Measurements from ENCODE around the gene MICAL2.
A peak's percentile ranks its signal among the peaks of the same experiment; 100 is the strongest.

MICAL2 gene

DNA sequence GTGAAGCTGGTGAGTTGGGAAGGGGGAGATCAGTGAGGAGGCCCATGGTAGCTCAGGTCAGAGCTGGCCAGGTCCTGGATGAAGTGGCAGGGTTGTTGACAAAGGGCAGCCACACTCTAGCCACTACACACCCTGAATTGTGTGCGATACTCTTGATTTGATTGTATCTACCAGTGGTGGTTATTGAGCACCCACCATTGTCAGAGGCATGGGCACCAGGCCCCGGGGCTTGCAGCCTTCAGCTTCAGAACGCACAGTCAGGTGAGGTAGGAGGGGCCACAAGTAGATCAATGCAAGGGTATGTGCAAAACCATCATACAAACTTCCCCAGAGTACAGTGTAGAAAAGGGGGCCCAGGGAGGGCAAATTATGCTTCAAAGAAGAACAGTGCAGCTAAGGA lies 38.1 kb downstream of the MICAL2 start:
- DNase-seq (ENCODE audit: insufficient read length, low spot score) (no peak), FAIRE-seq (no peak)

DNA sequence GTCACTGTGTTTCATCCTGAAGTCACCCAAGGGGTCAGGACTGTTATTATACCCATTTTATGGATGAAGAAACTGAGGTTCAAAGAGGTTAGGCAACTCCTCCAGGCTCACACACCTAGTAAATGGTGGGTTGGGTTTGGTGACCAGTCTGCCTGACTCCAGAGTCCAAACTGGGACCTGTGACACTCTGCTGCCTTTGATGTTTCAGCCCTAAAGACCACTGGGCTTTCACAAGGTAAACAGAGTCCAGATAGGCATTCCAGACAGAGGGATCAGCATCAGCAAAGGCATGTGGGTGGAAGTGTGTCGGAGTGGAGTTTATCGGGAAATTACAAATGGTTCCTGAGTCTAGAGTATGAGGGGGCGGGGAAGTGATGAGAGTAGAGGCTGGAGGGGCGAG lies 38.5 kb downstream of the MICAL2 start:
- no peak for FAIRE-seq
- no peak for DNase-seq (ENCODE audit: insufficient read length, low spot score)

DNA sequence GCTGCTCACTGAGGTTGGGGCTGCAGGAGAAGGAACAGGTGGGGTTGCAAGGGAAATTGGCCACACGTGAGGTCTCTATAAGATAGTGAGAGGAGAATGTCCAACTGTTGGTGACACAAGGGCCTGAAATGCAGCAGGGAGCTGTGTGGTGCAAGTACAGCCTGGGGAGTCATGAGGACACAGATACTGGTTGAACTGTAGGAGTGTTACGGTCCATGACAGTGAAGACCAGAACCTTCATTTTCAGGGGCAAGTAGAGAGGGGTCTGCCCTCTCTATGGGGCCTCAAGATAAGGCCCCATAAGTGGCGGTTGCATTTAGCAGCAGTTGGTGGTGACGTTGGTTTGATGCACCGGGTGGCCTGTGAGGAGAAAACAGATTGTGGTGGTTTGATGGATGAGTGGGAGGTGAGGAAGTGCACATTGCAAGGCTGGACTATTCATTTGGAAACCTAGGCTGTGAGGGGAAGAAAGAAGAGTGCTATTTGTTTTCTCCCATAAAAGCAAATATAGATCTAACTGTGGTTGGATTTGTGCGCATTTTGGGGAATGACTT lies 39.4 kb downstream of the MICAL2 start:
- DNase-seq (ENCODE audit: insufficient read length, low spot score) = no peak
- FAIRE-seq = no peak

DNA sequence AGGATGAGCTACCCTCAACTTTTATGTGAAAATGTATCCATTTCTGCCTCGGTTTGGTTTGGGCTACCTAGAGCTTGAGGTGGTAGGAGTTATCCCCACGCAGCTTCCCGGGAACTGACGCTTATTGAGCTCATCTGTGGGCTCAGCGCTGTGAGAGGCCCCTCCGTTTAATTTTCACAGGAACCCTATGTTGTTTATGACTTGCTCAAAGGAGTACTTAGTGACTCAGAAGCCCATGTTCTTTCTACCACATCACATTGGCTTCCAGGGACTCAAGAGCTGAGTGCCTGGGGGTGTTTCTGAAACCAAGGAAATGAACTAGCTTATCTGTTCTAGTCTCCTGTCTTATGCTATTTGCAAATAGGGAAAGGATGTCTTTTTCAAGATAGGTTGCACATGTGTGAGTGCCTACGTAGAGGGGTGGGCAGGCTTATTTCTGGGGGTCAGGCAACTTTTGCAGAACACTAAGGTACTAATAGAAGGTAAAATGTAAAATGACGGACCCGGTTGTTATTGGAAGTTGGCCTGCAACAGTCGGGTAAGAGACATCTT lies 40.5 kb downstream of the MICAL2 start:
- DNase-seq (ENCODE audit: insufficient read length, low spot score) (no peak), FAIRE-seq (no peak)

DNA sequence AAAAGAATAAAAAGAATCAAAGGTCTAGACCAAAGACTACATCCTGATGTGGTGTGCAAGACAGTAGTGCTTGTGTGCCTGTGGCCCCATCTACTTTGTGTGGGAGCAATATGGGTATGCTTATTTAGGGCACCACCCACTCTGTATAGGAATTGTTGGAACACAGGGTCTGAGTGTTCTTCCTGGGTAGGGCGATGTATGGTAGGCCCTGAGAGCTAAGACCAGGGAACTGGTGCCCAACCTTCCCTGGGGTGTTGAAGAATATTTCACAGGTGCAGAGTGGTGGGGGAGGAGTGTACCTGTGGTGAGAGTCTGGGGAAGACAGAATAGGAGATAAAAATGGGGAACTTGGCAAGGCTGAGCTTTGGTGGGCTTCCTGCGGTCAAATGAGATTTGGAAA lies 41.9 kb downstream of the MICAL2 start:
- FAIRE-seq = no peak

DNA sequence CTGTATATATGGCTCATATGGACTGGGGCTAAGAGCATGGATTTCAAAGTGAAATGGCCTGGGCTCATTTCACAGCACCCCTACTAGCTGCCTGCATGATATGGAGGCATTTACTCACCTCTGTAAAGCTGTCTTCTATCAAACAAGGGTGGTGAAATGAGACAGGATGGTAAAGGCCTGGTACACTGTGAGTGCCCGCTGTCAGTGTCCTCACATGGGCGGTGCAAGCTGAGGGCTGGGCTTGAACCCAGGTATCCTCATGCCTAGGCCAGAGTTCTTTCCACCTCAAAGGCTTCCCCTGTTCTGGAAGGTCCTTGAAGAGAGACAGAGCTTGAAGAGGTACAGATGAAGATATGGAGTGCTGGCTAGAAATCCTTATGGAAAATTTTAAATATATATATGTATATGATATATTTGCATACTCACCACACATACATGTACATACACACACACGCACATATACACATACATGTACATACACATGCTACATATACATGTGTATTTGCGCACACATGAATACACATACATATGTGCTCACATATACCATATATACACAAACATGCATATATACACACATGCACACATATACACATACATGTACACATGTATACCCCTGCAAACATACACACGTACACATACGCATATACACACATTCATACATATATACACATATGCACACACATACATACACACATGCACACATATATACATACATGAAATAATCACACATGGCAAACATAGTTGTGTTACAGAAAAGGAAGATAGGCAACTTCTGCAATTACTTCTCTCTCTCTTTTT lies 44.7 kb downstream of the MICAL2 start:
- DNase-seq (ENCODE audit: insufficient read length, low spot score) (no peak), FAIRE-seq (peak; percentile 26)

More for the DNA sequence above, 41.9 kb downstream of the MICAL2 start:
- DNase-seq (ENCODE audit: insufficient read length, low spot score) = no peak

DNA sequence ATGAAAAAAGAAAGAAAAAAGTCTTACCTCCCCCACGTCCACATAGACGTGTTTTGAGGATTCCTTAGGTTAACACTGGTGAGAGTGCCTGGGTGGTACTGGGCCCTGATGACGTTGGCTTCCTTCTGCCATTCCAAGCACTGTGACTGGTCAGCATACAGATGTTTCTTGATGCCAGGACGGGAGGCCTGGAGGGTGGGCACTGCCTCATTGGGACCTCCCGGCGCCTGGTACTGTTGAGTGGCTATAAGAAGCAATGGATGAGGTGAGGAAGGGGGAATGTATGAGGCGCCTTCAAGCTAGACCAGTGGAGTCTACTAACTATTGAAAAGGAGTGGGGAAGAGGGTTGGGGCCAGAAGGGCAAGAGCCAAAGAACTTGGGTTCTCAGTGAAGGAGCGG lies 45.3 kb downstream of the MICAL2 start:
- DNase-seq (ENCODE audit: insufficient read length, low spot score) (no peak), FAIRE-seq (no peak)

DNA sequence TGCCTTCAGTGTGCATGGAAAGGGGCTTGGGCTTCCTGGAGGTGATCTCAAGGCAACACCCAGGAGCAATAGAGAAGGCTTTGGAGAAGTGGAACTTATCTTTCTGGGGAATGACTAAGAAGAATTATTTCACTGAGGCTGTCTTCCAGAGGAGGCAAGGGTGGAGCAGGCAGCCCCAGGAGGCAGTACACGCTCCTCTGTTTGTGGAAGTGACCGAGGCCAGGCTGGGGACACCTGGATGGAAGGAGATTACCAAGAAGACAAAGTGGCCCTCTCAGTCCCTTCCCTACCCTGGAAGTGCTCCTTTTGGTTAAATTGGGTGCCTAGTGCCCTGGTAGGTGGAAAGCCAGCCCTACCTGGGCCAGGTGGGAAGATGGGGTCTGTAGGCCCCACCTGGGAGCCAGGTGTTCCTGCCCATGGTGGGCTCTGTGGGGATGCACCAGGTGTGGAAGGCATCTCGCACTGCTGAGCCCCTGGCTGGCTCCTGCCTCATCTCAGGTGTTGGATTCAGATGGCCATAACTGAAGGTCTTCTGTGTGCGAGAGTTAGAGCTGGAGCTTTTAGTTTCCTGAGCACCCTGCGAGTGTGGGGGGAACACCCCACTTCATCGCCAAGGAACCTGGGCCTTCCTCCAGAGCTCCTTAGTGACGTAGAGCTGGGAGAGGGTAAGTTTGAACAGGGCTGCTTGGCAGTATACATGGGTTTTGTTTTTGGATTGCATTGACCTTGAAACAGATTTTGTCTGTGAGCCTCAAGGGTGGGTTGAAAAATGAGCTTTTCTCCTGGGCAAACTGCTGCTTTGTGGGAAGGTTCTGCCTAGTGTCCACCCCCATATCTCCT lies 46.1 kb downstream of the MICAL2 start:
- DNase-seq (ENCODE audit: insufficient read length, low spot score) = no peak
- FAIRE-seq = no peak

DNA sequence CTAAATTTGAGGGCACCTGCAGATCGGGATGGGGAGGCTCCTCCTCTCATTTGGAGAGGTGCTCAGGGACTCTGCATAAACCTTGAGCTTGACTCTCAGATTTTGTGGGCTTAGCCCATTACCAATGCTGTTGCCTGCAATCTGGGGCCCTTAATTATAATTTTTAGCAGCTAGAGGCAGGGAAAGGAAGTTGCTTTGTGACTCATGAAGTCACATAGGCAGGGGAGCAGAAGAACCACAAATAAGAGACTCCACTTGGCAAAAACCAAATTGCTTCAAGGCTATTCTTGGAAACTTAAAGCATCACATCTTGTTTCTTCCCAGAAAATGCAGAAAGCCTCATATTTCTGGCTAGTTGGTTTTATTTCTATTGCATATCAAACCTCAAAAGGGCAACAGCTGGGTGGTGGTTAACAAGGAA lies 46.9 kb downstream of the MICAL2 start:
- DNase-seq (ENCODE audit: insufficient read length, low spot score) (no peak), FAIRE-seq (no peak)

DNA sequence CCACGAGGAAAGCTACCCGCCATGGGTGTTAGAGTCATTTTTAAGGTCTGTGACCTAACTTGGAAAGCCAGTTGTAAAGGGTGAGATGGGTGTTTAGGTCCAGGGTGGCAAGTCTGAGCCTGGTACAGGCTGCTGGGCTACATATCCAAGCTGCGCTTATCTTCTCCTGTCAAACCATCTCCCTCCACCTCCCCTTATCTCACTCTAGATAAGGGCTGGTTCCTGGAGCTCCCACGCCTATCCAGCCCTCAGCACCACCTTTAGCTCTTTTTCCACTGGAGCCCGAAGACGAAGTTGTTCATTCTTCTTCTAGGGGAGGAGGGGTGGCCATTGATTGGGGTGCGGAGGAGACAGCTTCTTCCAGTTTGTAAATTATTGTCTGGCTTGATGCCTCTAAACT lies 48.5 kb downstream of the MICAL2 start:
- no peak for FAIRE-seq
- no peak for DNase-seq (ENCODE audit: insufficient read length, low spot score)

DNA sequence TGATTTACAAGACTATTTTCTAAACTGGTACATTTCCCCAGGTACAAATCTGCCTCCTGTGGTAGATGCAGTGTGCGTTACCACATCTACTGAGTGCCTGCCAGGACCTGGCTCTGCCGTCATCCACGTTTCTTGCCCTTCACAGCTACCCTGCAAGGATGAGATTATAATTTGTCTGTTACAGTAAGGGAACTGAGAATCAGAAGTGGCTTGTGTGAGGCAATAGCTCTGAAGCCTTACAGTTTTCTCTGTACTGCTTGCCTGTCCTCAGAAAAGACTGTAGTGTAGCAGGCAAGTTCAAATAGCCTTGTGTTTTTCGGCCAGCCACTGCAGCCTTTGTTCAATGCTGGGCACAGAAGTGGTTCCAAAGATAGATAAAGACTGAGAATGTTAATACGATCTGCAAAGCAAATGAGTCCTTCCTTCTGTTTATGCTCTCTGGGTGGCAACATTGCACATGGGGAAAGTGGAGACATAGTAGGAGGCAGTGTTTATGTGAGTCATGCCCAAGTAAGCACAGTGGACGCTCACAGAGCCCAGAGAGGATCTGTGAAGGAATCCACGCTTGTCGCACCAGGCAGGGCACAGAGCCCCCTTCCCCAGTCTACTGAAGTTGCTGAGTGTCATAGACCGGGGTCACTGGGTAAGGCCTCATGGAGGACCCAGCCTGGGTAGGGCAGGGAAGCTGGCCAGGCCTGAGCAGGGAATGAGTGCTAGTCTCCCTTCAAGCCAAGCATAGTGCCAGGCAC lies 49.1 kb downstream of the MICAL2 start:
- DNase-seq (ENCODE audit: insufficient read length, low spot score) = peak; percentile 72
- peak; percentile 31 for FAIRE-seq

DNA sequence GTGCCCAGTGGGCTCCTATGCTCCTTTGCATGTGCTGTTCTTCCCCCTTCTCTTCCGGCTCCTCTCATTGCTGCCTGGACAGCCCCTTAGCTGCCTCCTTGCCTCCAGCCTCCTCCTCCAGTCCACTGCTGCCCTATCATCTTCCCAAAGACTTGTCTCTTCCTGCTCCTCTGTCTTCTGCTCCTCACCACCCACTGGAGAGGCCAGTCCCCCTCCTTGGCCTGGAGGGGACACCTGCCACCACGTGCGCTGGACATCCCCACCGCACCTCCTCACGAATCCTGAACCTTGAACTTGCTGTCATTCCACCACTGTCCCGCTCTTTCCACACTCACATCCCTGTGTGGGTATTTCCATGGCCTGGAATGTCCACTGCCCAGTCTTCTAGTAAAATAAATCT lies 49.8 kb downstream of the MICAL2 start:
- no peak for FAIRE-seq
- no peak for DNase-seq (ENCODE audit: insufficient read length, low spot score)

DNA sequence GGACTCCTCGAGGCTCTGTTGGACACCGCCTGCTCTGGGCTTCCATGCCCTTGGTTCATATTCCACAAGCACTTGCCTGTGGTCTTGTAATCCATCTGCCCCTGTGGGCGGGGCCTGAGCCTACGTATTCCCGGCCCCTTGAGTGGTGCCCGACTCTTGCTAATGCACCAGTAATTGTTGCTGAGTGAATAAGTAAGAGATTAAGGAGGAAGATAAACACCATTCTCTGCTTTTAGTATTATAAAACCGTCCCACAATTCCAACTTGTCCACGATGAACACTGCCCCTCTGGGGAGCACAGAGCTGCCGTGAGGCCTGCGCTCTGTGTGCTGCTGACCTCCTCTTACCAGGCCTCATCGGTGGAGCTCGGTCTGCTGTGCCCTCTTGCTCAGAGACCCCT lies 50.3 kb downstream of the MICAL2 start:
- FAIRE-seq (no peak), DNase-seq (ENCODE audit: insufficient read length, low spot score) (no peak)

DNA sequence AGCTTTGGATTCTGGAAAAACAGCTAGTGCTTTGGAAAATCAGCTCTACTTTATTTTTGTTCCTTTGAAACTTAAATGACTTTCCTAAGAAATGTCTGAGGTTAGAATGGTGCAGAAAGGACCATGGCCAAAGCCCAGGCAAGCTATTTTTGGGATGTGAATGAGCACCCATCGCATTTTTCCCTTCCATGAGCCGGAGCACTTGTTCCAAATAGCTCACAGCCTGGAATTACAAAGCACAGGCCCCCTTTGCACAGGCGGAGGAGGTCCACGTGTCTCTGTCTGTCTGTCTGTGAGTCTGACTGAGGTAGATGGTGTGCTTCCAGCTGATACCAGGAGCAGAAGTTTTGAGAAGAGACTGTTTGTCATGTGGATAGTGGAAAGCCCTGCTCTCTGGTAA lies 50.7 kb downstream of the MICAL2 start:
- no peak for FAIRE-seq
- DNase-seq (ENCODE audit: insufficient read length, low spot score) = no peak

DNA sequence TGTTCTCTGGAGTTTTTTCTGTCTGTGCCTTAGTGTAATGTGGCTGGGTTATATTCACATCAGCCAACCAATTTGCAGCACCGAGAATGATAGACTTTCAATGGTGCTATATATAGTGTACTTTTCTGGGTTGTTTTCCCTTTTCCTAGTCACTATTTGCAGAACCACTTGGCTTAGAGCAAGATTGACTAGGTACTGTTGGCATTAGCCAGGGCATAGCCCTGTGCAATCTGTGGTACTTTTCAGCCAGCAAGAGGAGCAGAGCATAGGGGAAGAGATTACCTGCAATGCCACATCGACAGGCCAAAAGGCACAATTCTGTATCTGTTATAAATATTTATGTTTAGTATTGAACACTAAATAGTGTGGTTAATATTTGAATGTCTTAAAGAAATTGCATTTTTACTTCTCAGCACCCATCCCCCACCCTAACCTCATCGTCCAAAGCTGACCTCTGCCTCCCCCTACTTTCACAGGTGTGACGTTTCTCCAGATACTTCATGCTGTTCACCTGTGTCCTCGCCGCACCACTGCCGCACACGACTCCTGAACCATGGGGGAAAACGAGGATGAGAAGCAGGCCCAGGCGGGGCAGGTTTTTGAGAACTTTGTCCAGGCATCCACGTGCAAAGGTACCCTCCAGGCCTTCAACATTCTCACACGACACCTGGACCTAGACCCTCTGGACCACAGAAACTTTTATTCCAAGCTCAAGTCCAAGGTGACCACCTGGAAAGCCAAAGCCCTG lies 51.4 kb downstream of the MICAL2 start:
- FAIRE-seq = no peak

DNA sequence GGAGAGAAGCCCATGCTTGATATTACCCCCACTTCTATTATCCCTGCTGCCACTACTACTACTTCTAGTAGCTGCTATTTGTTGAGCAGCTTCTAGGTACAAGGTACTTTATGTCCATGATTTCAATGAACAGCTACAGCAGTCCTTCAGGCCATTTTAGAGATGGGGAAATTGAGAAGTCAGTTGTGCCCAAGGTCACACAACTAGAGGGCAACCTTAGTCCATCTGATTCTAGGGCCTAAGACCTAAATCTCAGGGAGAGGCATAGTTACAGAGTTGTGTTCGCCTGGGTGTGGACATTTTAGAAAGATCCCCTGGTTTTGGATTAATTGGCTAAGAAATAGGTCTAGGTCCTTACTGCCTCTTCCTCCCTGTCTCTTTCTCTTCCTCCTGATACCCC lies 52.3 kb downstream of the MICAL2 start:
- FAIRE-seq (no peak), DNase-seq (ENCODE audit: insufficient read length, low spot score) (no peak)

More for the DNA sequence above, 51.4 kb downstream of the MICAL2 start:
- no peak for DNase-seq (ENCODE audit: insufficient read length, low spot score)

DNA sequence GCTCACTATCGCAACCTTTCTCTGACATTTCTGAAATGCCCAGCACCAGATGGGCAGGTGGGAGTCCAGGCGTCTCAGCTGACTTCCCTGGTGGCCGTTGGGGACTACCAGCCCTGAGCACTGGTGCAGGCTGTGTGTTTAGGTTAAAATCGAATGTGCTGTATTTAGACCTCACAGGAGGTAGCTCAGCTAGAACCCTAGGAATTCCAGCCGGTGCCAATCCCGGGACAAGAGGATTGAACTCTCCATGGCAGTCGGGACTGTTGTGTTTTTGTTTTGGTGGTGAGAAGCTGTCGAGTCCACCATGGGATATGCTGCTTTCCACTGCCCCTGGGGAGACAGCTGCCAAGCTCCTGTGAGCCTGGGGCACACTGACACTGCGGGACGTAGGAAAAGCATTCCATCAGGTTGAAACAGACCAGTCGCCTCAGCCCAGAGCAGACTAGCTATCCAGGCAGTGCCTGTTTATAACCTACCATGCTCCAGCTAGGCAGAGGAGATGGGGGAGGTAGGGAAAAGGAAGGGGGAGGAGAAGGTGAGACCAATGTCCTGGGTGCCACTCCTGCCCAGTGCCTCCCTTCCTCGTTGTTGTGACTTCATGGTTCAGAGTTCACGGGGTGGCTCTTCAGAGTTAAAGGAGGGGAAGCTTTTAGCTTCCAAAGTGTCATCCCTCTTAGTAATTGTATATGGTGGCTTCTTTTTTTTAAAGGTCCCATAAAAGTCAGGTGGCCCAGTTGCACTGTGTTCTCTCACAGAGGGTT lies 53.0 kb downstream of the MICAL2 start:
- FAIRE-seq (no peak), DNase-seq (ENCODE audit: insufficient read length, low spot score) (no peak)

DNA sequence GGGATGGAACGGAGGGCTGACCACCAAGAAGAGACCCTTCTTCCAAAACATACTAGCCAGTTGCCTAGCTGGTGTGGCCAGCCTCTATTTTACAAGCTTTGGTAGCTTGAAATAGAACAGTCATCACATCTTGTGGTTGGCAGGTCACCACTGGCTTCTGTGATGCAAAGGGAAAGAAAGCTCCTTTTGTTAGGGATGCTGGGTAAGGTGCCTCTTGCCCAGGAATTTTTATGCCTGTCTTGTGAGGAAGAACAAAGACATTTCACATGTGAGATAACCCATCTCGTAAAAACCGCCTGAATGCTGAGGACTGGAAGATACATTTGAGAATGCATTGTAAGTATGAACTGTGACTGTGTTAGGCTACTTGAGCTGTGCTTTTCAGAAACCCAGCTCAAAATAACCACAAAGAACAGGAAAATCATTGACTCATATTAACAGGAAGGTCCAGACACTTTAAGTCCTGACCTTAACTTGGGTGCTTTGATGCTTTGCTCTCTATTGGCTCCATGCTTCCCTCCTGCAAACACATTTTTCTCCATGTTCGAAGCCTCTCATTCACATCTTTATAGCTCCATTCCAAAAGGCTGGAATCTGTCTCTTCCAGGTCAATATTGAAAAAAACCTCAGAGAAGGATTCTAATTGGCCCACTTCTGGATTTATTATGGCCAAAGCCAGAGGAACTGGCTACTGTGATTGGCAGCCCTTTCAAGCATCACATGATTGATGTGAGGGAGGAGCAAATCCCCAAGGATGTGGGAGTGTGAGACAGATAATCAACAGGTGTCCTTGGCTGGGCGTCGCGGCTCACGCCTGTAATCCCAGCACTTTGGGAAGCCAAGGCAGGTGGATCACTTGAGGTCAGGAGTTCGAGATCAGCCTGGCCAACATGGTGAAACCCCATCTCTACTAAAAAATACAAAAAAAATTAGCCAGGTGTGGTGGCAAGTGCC lies 53.9 kb downstream of the MICAL2 start:
- DNase-seq (ENCODE audit: insufficient read length, low spot score) = no peak
- no peak for FAIRE-seq

Data from HTR-8/SVneo (cell line).